ENCODE results near the gene CCDC192. TPM values are rescaled to one million over a fixed set of nuclear protein-coding genes. Genes with fewer than 3 reads are reported as not detected.

The CCDC192 gene
- total and polyA plus RNA-seq, 2 donors (not counting 3 experiments of a cell fraction or from before 2014, with no cell fraction given) = not detected

GRCh38 chr5:127702434-127702833, 757 bp upstream of the CCDC192 start:
- Histone ChIP-seq H3K9me1 (replicated peaks; ENCODE audit: control insufficient read depth, extremely low read depth, insufficient read depth, low read length) (no peaks in the 10 kb centered on the region), H3K9ac (replicated peaks; ENCODE audit: extremely low read depth, insufficient read depth, low read length) (no peak overlapping the region), H3K27me3 (ENCODE audit: control insufficient read depth in 2 of 2, insufficient read depth in 2 of 2, low read length in 2 of 2) (peaks cover 0 to 5% of the 10 kb centered on the region in 2 experiments), H3K79me2 (ENCODE audit: control insufficient read depth, insufficient read depth, low read length) (no peaks in the 10 kb centered on the region), H3K27ac (ENCODE audit: insufficient read depth, low read depth, low read length) (no peak overlapping the region), H3K4me2 (ENCODE audit: insufficient read depth, low read length) (no peak overlapping the region), H3K36me3 (ENCODE audit: control insufficient read depth in 2 of 2, extremely low read depth in 1 of 2, insufficient read depth in 2 of 2, low read length in 2 of 2) (no peaks in the 10 kb centered on the region), H3K4me1 (ENCODE audit: control insufficient read depth, extremely low read depth, insufficient read depth, low read length) (no peaks in the 10 kb centered on the region), H4K20me1 (replicated peaks; ENCODE audit: control insufficient read depth, extremely low read depth, insufficient read depth, low read length) (no peaks in the 10 kb centered on the region), H3K4me3 (replicated peaks in 1 of 3; ENCODE audit: insufficient read depth in 1 of 3, low read depth in 1 of 3, low read length in 3 of 3) (no peak overlapping the region), H3K9me3 (replicated peaks; ENCODE audit: control insufficient read depth, insufficient read depth, low read length) (no peaks in the 10 kb centered on the region), H2AFZ (ENCODE audit: low read depth, low read length) (no peak overlapping the region)
- ChIA-PET CTCF (interaction anchor here (0.6 kb wide), 1 partner anchor 15 kb away, joined by 4 read pairs; no protein-coding TSS in a partner anchor), POLR2A (no interaction called here)
- TF ChIP-seq EZH2 (IDR thresholded peaks at IDR 0.05; ENCODE audit: borderline replicate concordance, low read depth, low read length, severe bottlenecking) = no peak
- TF ChIP-seq CTCF (IDR thresholded peaks at IDR 0.05; ENCODE audit: extremely low read depth in 1 of 2, insufficient read depth in 1 of 2, low read depth in 1 of 2, low read length in 2 of 2) = no peak
- TF ChIP-seq POLR2AphosphoS5 (IDR thresholded peaks at IDR 0.05; ENCODE audit: insufficient read depth, low read depth, low read length) = no peak
- TF ChIP-seq JUN (IDR thresholded peaks at IDR 0.05; ENCODE audit: borderline replicate concordance, insufficient read depth, insufficient read length, low read depth) = no peak
- no peak for TF ChIP-seq POLR2A (IDR thresholded peaks at IDR 0.05; ENCODE audit: low read depth, low read length)
- TF ChIP-seq, protein P1, sequence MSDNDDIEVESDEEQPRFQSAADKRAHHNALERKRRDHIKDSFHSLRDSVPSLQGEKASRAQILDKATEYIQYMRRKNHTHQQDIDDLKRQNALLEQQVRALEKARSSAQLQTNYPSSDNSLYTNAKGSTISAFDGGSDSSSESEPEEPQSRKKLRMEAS (IDR thresholded peaks at IDR 0.05; ENCODE audit: insufficient read depth, insufficient read length) = no peak
- TF ChIP-seq MYC (IDR thresholded peaks at IDR 0.05; ENCODE audit: low read depth, low read length) = no peak
- no peak for TF ChIP-seq GATA2 (IDR thresholded peaks at IDR 0.05; ENCODE audit: insufficient read depth, insufficient read length, low read depth, low read length)
- no peak for TF ChIP-seq FOS (IDR thresholded peaks at IDR 0.05; ENCODE audit: borderline replicate concordance, insufficient read depth, low read length)
- dilution Hi-C loops (cut with MboI; ENCODE audit: extremely low pct_ligation_motif_present, low sequenced_read_pairs) (no loop called here), intact Hi-C loops (cut with micrococcal nuclease) (no loop called here)
- FAIRE-seq (no peak), DNase-seq (ENCODE audit: low read depth, low spot score) (no peak)
- BruUV-seq (replicated peaks) = no TSS peak

Data from endothelial cell of umbilical vein (primary cell).